GM21737 (cell line): ENCODE measurements around the gene PUDP.
"Not testable (repeated sequence)": the region's sequence is repeated elsewhere in the genome, so short reads cannot be mapped to it uniquely, and the experiment has no call there.

ENCODE experiments used
- ATAC-seq: cut with Tn5 transposase; IDR thresholded peaks from one replicate; pipeline ENCODE4 v1.9.1; 2021; ENCODE audit warnings: mild to moderate bottlenecking, moderate library complexity; ENCODE audit not compliant: unreplicated experiment

PUDP gene

GRCh38 chrX:7050271-7050670, 97.7 kb downstream of the PUDP start:
- no peak for ATAC-seq

DNA sequence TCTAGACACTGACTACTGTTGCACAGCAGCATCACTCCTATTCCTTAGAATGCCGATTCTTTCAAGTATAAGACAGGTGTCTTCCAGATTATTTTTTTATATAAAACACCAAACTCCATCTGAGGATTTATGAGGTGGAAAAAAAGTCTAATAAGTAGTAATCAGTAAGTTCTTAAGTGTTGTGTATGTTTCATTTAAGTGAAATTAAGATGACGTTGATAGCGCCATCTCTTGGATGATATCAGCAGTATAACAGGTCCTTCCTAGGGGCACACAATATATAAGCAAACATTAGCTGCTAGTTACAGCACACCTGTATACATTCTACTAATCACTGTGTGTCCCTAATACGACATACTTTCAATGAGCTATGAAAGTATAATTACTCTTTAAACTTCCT, 100.0 kb downstream of the PUDP start:
- no peak for ATAC-seq

DNA sequence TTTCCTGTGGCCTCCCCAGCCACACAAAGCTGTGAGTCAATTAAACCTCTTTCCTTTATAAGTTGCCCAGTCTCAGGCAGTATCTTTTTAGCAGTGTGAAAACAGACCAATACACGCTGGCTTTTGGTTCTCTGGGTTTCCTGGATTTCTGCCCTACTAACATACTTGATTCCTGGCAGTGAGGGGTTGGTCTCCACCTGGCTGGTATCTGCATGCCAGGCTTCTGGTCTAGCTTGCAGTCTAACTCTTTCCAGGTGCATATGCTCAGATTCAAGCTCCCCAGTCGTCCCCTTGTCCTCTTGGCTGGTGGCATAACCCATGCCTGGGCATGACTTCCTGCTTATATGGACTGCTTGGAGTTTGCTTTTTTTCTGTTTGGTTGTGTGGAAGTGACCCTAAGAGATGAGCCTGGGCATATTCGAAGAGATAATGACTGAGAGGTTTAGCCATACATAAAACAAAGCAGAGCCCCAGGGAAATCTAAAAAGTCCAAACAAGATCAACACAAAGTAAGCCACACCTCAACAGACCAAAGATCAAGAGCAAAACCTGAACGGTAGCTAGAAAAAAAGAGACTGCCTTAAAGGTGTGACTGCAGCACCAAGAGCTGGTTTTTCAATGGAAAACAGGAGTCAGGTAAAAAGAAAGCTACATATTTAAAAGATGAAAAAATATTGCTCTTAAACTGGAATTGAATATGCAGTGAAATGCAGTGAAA, 102.6 kb downstream of the PUDP start:
- no peak for ATAC-seq

GRCh38 chrX:7043796-7044433, 104.0 kb downstream of the PUDP start:
- ATAC-seq = not testable (repeated sequence)

DNA sequence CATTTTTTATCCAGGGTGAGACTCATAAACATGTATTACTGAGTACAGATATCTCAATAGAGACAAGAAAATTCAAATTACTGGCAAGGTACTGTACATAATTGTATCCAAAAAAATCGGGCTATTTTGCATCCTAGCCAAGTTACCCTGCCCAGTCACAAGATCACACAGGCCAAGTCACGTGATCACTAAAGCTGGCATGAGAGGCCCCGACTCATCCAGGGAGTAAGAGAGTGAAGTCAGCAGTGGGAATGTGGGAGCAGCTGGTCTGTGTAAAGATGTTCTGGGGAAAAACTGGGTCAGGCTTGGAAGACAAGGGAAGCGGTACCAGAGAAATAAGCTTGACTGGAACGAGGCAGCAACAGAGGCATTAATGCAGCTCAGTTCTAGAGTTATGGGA, 119.7 kb downstream of the PUDP start:
- ATAC-seq = no peak

DNA sequence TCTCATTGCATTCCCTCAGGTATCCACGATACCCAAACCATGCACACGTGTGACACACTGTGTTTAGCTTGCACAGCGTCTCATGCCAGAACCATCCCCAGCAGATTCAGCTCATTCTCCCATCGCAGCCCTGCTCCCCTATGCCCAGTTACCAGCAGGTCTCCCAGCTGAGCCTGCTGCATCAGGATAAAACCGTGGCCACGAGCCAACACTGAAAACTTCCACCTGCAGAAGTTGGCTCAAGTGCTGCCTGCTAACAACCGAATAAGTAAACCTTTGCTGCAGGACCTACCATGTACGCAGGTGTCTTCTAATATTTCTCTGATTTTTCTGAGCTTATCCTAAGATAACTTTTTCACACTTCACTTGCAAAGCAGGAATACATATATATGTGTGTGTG, 120.9 kb downstream of the PUDP start:
- ATAC-seq = no peak

- not testable (repeated sequence) for ATAC-seq
Observed at GRCh38 chrX:7026365-7026764, 121.6 kb downstream of the PUDP start.

DNA sequence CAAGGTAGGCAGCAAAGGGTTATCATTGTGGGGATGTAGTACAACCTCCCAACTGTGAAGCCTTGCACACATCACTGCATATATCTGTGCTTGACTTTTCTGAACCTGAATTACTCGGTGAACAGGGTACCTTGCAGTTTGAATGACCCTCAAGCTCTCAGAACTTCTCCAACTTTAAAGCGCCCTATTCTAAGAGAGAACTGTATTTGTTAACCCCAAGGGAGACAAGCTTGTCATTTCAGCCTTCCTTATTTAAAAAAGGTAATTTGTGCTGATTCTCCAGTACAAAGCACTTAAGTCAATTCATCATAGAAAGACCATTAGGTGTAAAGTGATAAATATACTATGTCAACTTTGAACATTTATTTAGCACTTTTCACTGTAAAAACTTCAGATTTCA, 122.5 kb downstream of the PUDP start:
- no peak for ATAC-seq

DNA sequence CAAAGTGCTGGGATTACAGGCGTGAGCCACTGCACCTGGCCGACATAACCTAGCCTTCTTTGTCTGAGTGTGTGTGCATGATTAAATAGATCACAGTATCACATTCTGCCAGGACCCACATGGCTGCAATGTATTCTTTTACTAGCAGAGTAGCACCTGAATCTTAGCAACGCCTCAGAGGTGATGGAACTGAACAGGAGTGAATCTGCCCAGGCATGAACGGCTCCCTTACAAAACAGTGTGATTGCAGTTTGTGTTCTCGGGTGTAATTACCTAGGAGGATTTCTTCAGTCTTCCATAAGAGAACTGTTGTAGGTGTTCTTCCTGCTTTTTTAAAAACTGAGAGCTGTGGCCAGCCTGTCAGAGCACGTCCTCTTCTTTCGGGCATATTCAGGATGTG, 123.1 kb downstream of the PUDP start:
- no peak for ATAC-seq

DNA sequence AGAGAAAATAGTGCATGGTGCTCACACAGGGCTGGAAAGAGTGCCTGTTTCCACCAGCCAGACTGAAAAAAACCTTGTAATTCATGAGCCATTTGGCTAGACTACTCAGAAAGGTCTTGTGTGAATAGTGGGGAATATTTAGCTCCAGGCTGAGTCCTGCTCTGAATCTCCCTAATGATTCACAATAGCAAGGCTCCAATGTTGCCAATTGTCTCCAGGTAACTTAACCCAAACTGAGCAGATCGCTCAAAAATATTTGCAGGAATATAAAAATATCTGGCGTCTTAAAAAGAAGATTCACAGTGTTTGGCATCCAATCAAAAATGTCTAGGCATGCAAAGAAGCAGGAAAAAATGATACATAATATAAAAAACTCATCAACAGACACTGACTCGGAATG, 125.0 kb downstream of the PUDP start:
- ATAC-seq = not testable (repeated sequence)

GRCh38 chrX:7021991-7022390, 126.0 kb downstream of the PUDP start:
- ATAC-seq = no peak

DNA sequence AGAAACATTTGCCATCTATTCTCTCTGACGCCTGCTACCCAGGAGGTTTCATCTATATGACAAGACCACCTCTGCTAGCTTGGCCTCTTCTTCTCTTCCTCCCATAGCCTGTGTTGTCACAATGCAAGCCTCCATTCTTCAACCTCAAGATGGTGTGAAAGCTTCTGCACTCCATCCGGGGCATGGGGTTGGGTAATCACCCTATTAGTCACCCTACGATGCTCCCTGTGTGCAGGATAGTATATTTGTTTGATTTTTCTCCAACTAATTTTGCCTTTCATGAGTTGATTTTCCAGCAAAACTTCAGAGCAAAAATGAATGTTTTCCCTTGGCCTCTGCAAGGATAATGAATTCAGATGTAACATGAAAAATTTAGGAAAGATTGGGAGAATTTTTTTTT, 128.4 kb downstream of the PUDP start:
- no peak for ATAC-seq

- ATAC-seq = not testable (repeated sequence)
Observed at GRCh38 chrX:7012262-7012834, 135.6 kb downstream of the PUDP start.

DNA sequence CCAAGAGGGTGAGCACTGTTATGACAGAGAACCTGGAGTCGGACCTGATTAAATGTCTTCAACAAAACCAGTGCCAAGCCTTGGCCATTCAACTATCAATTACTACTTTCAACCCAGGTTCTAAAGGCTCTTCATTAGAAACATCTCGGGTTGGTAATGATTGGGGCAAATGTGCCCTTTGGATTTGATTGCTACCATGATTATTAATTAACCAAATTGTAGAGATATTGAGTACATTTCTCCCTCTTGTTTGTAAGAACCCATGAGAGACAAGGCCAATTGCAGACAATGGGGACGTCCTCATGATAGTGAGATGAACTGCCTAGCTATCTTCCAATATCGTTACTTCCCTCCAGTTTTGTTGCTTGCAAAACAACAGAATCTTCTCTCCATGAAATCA, 137.1 kb downstream of the PUDP start:
- not testable (repeated sequence) for ATAC-seq

GRCh38 chrX:7007328-7007727, 140.6 kb downstream of the PUDP start:
- ATAC-seq = not testable (repeated sequence)
